Measurements from ENCODE around the gene SUCNR1. TPM values are rescaled to one million over a fixed set of nuclear protein-coding genes. Genes with fewer than 3 reads are reported as not detected.

SUCNR1 gene
- total and polyA plus RNA-seq, 8 donors, result 0.12 to 0.92 (median 0.58) TPM; not detected in 5

GRCh38 chr3:151919446-151919845, 46.0 kb downstream of the SUCNR1 start:
- intact Hi-C loops (cut with DNase I; ENCODE audit: low total_unique reads), result loop anchor here (10.0 kb wide), 1 partner anchor 475 kb away; no protein-coding TSS in a partner anchor
- no peak for TF ChIP-seq POLR2A (IDR thresholded peaks at IDR 0.05)
- no peak overlapping the region for H3K4me3 ChIP-seq
- no peak overlapping the region for H3K27ac ChIP-seq
- no peaks in the 10 kb centered on the region for H3K9me3 ChIP-seq
- H3K4me1 ChIP-seq, result peaks cover 0 to 8% (median 0%) of the 10 kb centered on the region in 4 donors
- 68 to 74% (median 73%) methylated on average over 3 of the region's 3 CpGs for WGBS, 5 donors
- H3K36me3 ChIP-seq, result no peaks in the 10 kb centered on the region
- no peaks in the 10 kb centered on the region for H3K27me3 ChIP-seq
- no peak for DNase-seq

- no peak overlapping the region for H3K4me3 ChIP-seq
- WGBS, 5 donors, result 44 to 65% (median 51%) methylated on average over 1 of the region's 1 CpG
- DNase-seq, result no peak
- H3K9me3 ChIP-seq, result no peaks in the 10 kb centered on the region
- H3K27me3 ChIP-seq, result no peaks in the 10 kb centered on the region
- TF ChIP-seq EP300 (IDR thresholded peaks at IDR 0.05) (no peak), POLR2A (IDR thresholded peaks at IDR 0.05) (no peak), POLR2AphosphoS5 (IDR thresholded peaks at IDR 0.05) (no peak), CTCF (IDR thresholded peaks at IDR 0.05) (no peak)
- H3K36me3 ChIP-seq, result no peaks in the 10 kb centered on the region
- intact Hi-C loops (cut with DNase I; ENCODE audit: low total_unique reads), result no loop called here
- peaks cover 0 to 3% (median 0%) of the 10 kb centered on the region in 4 donors for H3K4me1 ChIP-seq
- H3K27ac ChIP-seq, result no peak overlapping the region
These were observed 50.5 kb downstream of the SUCNR1 start for GRCh38 chr3:151923901-151924300.

DNA sequence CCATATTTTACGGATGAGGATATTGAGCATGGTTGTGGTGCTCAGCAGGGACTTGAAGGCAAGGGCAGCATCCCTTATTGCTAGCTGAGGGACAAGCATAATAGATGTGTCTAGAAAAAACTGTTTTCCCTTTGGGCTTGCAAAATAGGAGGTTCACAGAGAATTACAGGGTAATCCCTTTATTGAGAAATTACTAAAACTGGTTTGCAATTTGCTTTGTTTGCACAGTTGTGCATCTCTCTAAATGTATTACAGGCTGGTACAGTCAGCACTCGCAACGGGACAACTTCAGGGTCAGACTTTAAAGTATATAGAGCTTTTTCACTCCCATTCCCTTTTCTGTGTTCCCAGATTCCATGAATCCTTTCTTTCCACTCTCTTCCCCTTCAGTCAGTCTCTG, 51.3 kb downstream of the SUCNR1 start:
- Histone ChIP-seq H3K27me3 (no peaks in the 10 kb centered on the region), H3K4me3 (no peak overlapping the region)
- TF ChIP-seq POLR2AphosphoS5 (IDR thresholded peaks at IDR 0.05) (no peak), CTCF (IDR thresholded peaks at IDR 0.05) (no peak), POLR2A (IDR thresholded peaks at IDR 0.05) (no peak), EP300 (IDR thresholded peaks at IDR 0.05) (no peak)

GRCh38 chr3:151925419-151925818, 52.0 kb downstream of the SUCNR1 start:
- no peak overlapping the region for H3K27ac ChIP-seq
- no peaks in the 10 kb centered on the region for H3K4me1 ChIP-seq
- H3K27me3 ChIP-seq, result no peaks in the 10 kb centered on the region
- H3K36me3 ChIP-seq, result no peaks in the 10 kb centered on the region
- no peak overlapping the region for H3K4me3 ChIP-seq
- intact Hi-C loops (cut with DNase I; ENCODE audit: low total_unique reads), result no loop called here
- WGBS, 5 donors, result 73 to 93% (median 92%) methylated on average over 4 of the region's 4 CpGs
- TF ChIP-seq POLR2AphosphoS5 (IDR thresholded peaks at IDR 0.05) (no peak), CTCF (IDR thresholded peaks at IDR 0.05) (no peak), EP300 (IDR thresholded peaks at IDR 0.05) (no peak), POLR2A (IDR thresholded peaks at IDR 0.05) (no peak)
- no peak for DNase-seq
- no peaks in the 10 kb centered on the region for H3K9me3 ChIP-seq

More for the DNA sequence above, 51.3 kb downstream of the SUCNR1 start:
- Histone ChIP-seq H3K4me1 (no peaks in the 10 kb centered on the region), H3K27ac (no peak overlapping the region), H3K9me3 (no peaks in the 10 kb centered on the region), H3K36me3 (no peaks in the 10 kb centered on the region)
- intact Hi-C loops (cut with DNase I; ENCODE audit: low total_unique reads), result no loop called here
- DNase-seq, result no peak
- WGBS, 5 donors, result 91 to 97% (median 96%) methylated on average over 3 of the region's 3 CpGs

GRCh38 chr3:151925876-151926275, 52.4 kb downstream of the SUCNR1 start:
- H3K9me3 ChIP-seq, result no peaks in the 10 kb centered on the region
- WGBS, 5 donors, result 29 to 44% (median 34%) methylated on average over 2 of the region's 2 CpGs
- DNase-seq, result no peak
- H3K4me1 ChIP-seq, result no peaks in the 10 kb centered on the region
- H3K4me3 ChIP-seq, result no peak overlapping the region
- no peaks in the 10 kb centered on the region for H3K27me3 ChIP-seq
- H3K36me3 ChIP-seq, result no peaks in the 10 kb centered on the region
- no peak overlapping the region for H3K27ac ChIP-seq
- TF ChIP-seq POLR2A (IDR thresholded peaks at IDR 0.05), result no peak
- no peak for TF ChIP-seq POLR2AphosphoS5 (IDR thresholded peaks at IDR 0.05)
- TF ChIP-seq EP300 (IDR thresholded peaks at IDR 0.05), result no peak
- TF ChIP-seq CTCF (IDR thresholded peaks at IDR 0.05), result no peak
- intact Hi-C loops (cut with DNase I; ENCODE audit: low total_unique reads), result no loop called here
